CD14-positive monocyte (primary cell): ENCODE results near the gene TPPP2. TPM values are rescaled to one million over a fixed set of nuclear protein-coding genes. Genes with fewer than 3 reads are reported as not detected.

ENCODE experiments used
- DNase-seq, 3 donors: peaks; one replicate each; pipeline ENCODE4 v3.0.0-alpha.2; 2011 to 2022
- H2AFZ ChIP-seq: 2 replicates; pipeline ENCODE4 v1.6.0; 2012; ENCODE audit warnings: mild to moderate bottlenecking, low read depth, low read length, inconsistent platforms; ENCODE audit not compliant: insufficient read depth, poor library complexity, severe bottlenecking
- H3K27ac ChIP-seq, 2 donors: 1 replicate in 1 of 2; 2 replicates in 1 of 2; pipeline ENCODE4 v1.5.1; 2012 to 2013; ENCODE audit warnings: low read length in 2 of 2, control low read depth in 1 of 2, inconsistent platforms in 1 of 2, low read depth in 1 of 2, mild to moderate bottlenecking in 1 of 2
- H3K27me3 ChIP-seq, 2 donors: one replicate each; pipeline versions ENCODE4 v1.6.0 to v1.6.1; 2011 to 2013; ENCODE audit warnings: low read length in 2 of 2; ENCODE audit not compliant: control insufficient read depth in 2 of 2, insufficient read depth in 2 of 2
- H3K36me3 ChIP-seq, 2 donors: replicated peaks in 1 of 2; 1 replicate in 1 of 2; 2 replicates in 1 of 2; pipeline versions ENCODE4 v1.5.1 to v1.6.1; 2012 to 2013; ENCODE audit warnings: low read length in 2 of 2, control low read depth in 1 of 2, inconsistent platforms in 1 of 2, mild to moderate bottlenecking in 1 of 2; ENCODE audit not compliant: insufficient read depth in 2 of 2, control insufficient read depth in 1 of 2
- H3K4me1 ChIP-seq, 2 donors: 1 replicate in 1 of 2; 2 replicates in 1 of 2; pipeline versions ENCODE4 v1.5.1 to v1.6.1; 2012 to 2013; ENCODE audit warnings: low read length in 2 of 2, control low read depth in 1 of 2, inconsistent platforms in 1 of 2, mild to moderate bottlenecking in 1 of 2, moderate library complexity in 1 of 2; ENCODE audit not compliant: insufficient read depth in 2 of 2, control insufficient read depth in 1 of 2
- H3K4me2 ChIP-seq: replicated peaks from 2 replicates; pipeline ENCODE3; 2012; ENCODE audit warnings: low read length, moderate library complexity, mild to moderate bottlenecking; ENCODE audit not compliant: poor library complexity, severe bottlenecking; ENCODE audit errors: extremely low read depth
- H3K4me3 ChIP-seq, 3 experiments: fragments of 200-600 bp in 1 of 3; sonication (generic) in 1 of 3; replicated peaks in 1 of 3; 1 replicate in 2 of 3; 2 replicates in 1 of 3; pipeline ENCODE4 v1.5.1; 2011 to 2013; ENCODE audit warnings: low read length in 3 of 3, mild to moderate bottlenecking in 3 of 3, control low read depth in 2 of 3, low read depth in 2 of 3, inconsistent platforms in 1 of 3, moderate library complexity in 1 of 3
- H3K79me2 ChIP-seq: 2 replicates; pipeline ENCODE4 v1.6.0; 2012; ENCODE audit warnings: mild to moderate bottlenecking, control low read depth, inconsistent platforms, low read length, moderate library complexity; ENCODE audit not compliant: insufficient read depth
- H3K9ac ChIP-seq: 2 replicates; pipeline ENCODE4 v1.6.0; 2017; ENCODE audit warnings: low read length, mild to moderate bottlenecking; ENCODE audit not compliant: insufficient read depth, poor library complexity, severe bottlenecking
- H3K9me3 ChIP-seq, 2 donors: replicated peaks in 1 of 2; 1 replicate in 1 of 2; 2 replicates in 1 of 2; pipeline versions ENCODE4 v1.5.1 to v1.6.1; 2012 to 2013; ENCODE audit warnings: low read length in 2 of 2, control low read depth in 1 of 2; ENCODE audit not compliant: control insufficient read depth in 1 of 2, insufficient read depth in 1 of 2
- H4K20me1 ChIP-seq: 2 replicates; pipeline ENCODE4 v1.6.0; 2012; ENCODE audit warnings: mild to moderate bottlenecking, low read length, control low read depth, moderate library complexity; ENCODE audit not compliant: insufficient read depth
- H3K27ac Mint-ChIP-seq, 7 donors: one replicate each; pipeline ENCODE4 v1.8.0; 2020; ENCODE audit warnings: mild to moderate bottlenecking in 7 of 7, mixed read lengths in 7 of 7, moderate library complexity in 6 of 7, inconsistent platforms in 2 of 7
- H3K27me3 Mint-ChIP-seq, 3 donors: one replicate each; pipeline ENCODE4 v1.8.0; 2021 to 2022; ENCODE audit warnings: low read depth in 3 of 3, mild to moderate bottlenecking in 3 of 3, mixed read lengths in 3 of 3, moderate library complexity in 3 of 3, inconsistent platforms in 1 of 3
- H3K36me3 Mint-ChIP-seq, 2 donors: one replicate each; pipeline ENCODE4 v1.8.0; 2020; ENCODE audit warnings: mixed read lengths in 2 of 2, inconsistent platforms in 1 of 2, mild to moderate bottlenecking in 1 of 2
- H3K4me1 Mint-ChIP-seq: one replicate; pipeline ENCODE4 v1.8.0; 2020; ENCODE audit warnings: mild to moderate bottlenecking, mixed read lengths
- H3K4me3 Mint-ChIP-seq, 2 donors: one replicate each; pipeline ENCODE4 v1.8.0; 2020; ENCODE audit warnings: mild to moderate bottlenecking in 2 of 2, mixed read lengths in 2 of 2, moderate library complexity in 1 of 2
- H3K9me3 Mint-ChIP-seq, 7 donors: one replicate each; pipeline ENCODE4 v1.8.0; 2020 to 2022; ENCODE audit warnings: mixed read lengths in 7 of 7, mild to moderate bottlenecking in 6 of 7, moderate library complexity in 6 of 7, inconsistent platforms in 2 of 7
- CTCF ChIP-seq: fragments of 200-600 bp; IDR thresholded peaks from one replicate; pipeline ENCODE4 v1.8.0; 2022; ENCODE audit warnings: antibody characterized with exemption, mild to moderate bottlenecking
- WGBS: methylation state at CpG from one replicate; pipeline ENCODE4 v1.1.5; 2013; ENCODE audit warnings: missing lambda C conversion rate; ENCODE audit not compliant: insufficient coverage; 5-methylcytosine and 5-hydroxymethylcytosine counted together
- intact Hi-C, 2 donors: fragments of 100-400 bp; cut with micrococcal nuclease; formaldehyde crosslinking; loops; one replicate each; pipeline versions ENCODE4 v1.15.0 to v1.15.1; 2023
- polyA plus RNA-seq, 3 donors: library from polyadenylated mRNA; depleted of rRNA in 1 of 3; unstranded in 2 of 3; stranded (reverse) in 1 of 3; fragments of 300-500 nt in 2 of 3; fragments of >200 nt in 1 of 3; fragmentation: Illumina TruSeq in 2 of 3; gene quantifications; 1 replicate in 2 of 3; 2 replicates in 1 of 3; pipeline ENCODE4 v1.2.3, GENCODE V29; 2012 to 2021

Gene TPPP2
- polyA plus RNA-seq, 3 donors, result not detected

GRCh38 chr14:21047378-21047781, 17.4 kb downstream of the TPPP2 start:
- Histone ChIP-seq H3K4me1 (peaks cover 0 to 9% of the 10 kb centered on the region in 2 donors), H3K27ac (no peak overlapping the region), H3K9ac (no peak overlapping the region), H2AFZ (no peak overlapping the region), H3K79me2 (no peaks in the 10 kb centered on the region), H3K36me3 (no peaks in the 10 kb centered on the region), H4K20me1 (no peaks in the 10 kb centered on the region), H3K9me3 (no peaks in the 10 kb centered on the region), H3K4me3 (no peak overlapping the region), H3K4me2 (no peak overlapping the region), H3K27me3 (peaks cover 2 to 54% of the 10 kb centered on the region in 2 donors)
- peaks cover 7% of the 10 kb centered on the region for H3K4me1 Mint-ChIP-seq
- TF ChIP-seq CTCF, result no peak
- no peak overlapping the region for H3K4me3 Mint-ChIP-seq
- WGBS, result 100% methylated on average over 1 of the region's 2 CpGs
- peaks cover 10 to 13% (median 12%) of the 10 kb centered on the region in 3 donors for H3K27me3 Mint-ChIP-seq
- H3K9me3 Mint-ChIP-seq, result no peaks in the 10 kb centered on the region
- no peak for DNase-seq
- no peak overlapping the region for H3K27ac Mint-ChIP-seq
- intact Hi-C loops, result no loop called here
- no peaks in the 10 kb centered on the region for H3K36me3 Mint-ChIP-seq

GRCh38 chr14:21048638-21049037, 18.6 kb downstream of the TPPP2 start:
- no peak for DNase-seq
- H2AFZ ChIP-seq, result no peak overlapping the region

More at GRCh38 chr14:21048638-21049037, 18.6 kb downstream of the TPPP2 start:
- H3K4me1 Mint-ChIP-seq, result peaks cover 7% of the 10 kb centered on the region
- peaks cover 0 to 9% of the 10 kb centered on the region in 2 donors for H3K4me1 ChIP-seq
- no peaks in the 10 kb centered on the region for H3K79me2 ChIP-seq
- H3K9me3 Mint-ChIP-seq, result no peaks in the 10 kb centered on the region
- no peak overlapping the region for H3K27ac Mint-ChIP-seq
- no CpG with 5 or more reads among the region's 2 CpGs for WGBS
- H3K36me3 ChIP-seq, result no peaks in the 10 kb centered on the region
- no peak overlapping the region for H3K4me3 ChIP-seq
- TF ChIP-seq CTCF, result no peak
- H3K27ac ChIP-seq, result no peak overlapping the region
- intact Hi-C loops, result no loop called here
- no peaks in the 10 kb centered on the region for H3K36me3 Mint-ChIP-seq
- no peak overlapping the region for H3K4me2 ChIP-seq
- no peaks in the 10 kb centered on the region for H4K20me1 ChIP-seq
- H3K27me3 ChIP-seq, result peaks cover 2 to 46% of the 10 kb centered on the region in 2 donors
- no peak overlapping the region for H3K9ac ChIP-seq
- H3K4me3 Mint-ChIP-seq, result no peak overlapping the region
- no peaks in the 10 kb centered on the region for H3K9me3 ChIP-seq
- peaks cover 10 to 12% (median 10%) of the 10 kb centered on the region in 3 donors for H3K27me3 Mint-ChIP-seq
